Lower leg skin (tissue), 4 donors: ENCODE results near the gene ZBED3. TPM values are rescaled to one million over a fixed set of nuclear protein-coding genes. Genes with fewer than 3 reads are reported as not detected.

Experiments
- DNase-seq, 2 donors: peaks; one replicate each; pipeline ENCODE4 v3.0.0-alpha.2; 2019; ENCODE audit warnings: low spot score in 2 of 2
- H3K4me3 ChIP-seq: fragments of 200-600 bp; sonication (generic); 2 replicates; pipeline ENCODE4 v1.5.1; 2017; ENCODE audit warnings: mild to moderate bottlenecking, low read depth; ENCODE audit not compliant: poor library complexity, severe bottlenecking
- CTCF ChIP-seq, 3 donors: fragments of 450-650 bp; IDR thresholded peaks; one replicate each; pipeline ENCODE4 v1.5.1; 2016; ENCODE audit warnings: antibody characterized with exemption in 3 of 3, mild to moderate bottlenecking in 3 of 3, moderate library complexity in 2 of 3
- POLR2A ChIP-seq, 2 donors: fragments of 450-650 bp; IDR thresholded peaks; one replicate each; pipeline ENCODE4 v1.6.1; 2016 to 2017; ENCODE audit warnings: antibody characterized with exemption in 2 of 2, mild to moderate bottlenecking in 1 of 2, moderate library complexity in 1 of 2
- WGBS, 2 donors: methylation state at CpG; one replicate each; pipeline ENCODE4 v1.1.5; 2018; 5-methylcytosine and 5-hydroxymethylcytosine counted together
- intact Hi-C: fragments of 100-400 bp; cut with DNase I; formaldehyde crosslinking; loops from one replicate; pipeline ENCODE4 v1.15.0; 2023; ENCODE audit warnings: low total_unique reads
- total RNA-seq, 4 donors: library from RNA; depleted of rRNA; stranded (reverse); fragments of >200 nt; gene quantifications; one replicate each; pipeline ENCODE4 v1.1.0, GENCODE V29; 2016

The ZBED3 gene
- total RNA-seq, 4 donors from 2014 or later = 1.1 to 5.6 (median 3.6) TPM

- WGBS, 2 donors = 80 to 87% methylated on average over 2 of the region's 2 CpGs
- intact Hi-C loops = loop anchor here (10.0 kb wide), 1 partner anchor 421 kb away; the partner anchor contains the start of gene WDR41
- no peak for DNase-seq
Observed at GRCh38 chr5:77073667-77074066, 13.4 kb downstream of the ZBED3 start.

GRCh38 chr5:77066823-77067442 is 20.2 kb downstream of the ZBED3 start:
- no peak for TF ChIP-seq POLR2A (IDR thresholded peaks at IDR 0.05)
- no peak for TF ChIP-seq CTCF (IDR thresholded peaks at IDR 0.05)
- 63 to 71% methylated on average over 1 of the region's 1 CpG for WGBS, 2 donors
- intact Hi-C loops = loop anchor here (10.0 kb wide), 1 partner anchor 1228 kb away; the partner anchor contains the start of gene AP3B1
- H3K4me3 ChIP-seq = no peak overlapping the region
- no peak for DNase-seq

More at GRCh38 chr5:77073667-77074066, 13.4 kb downstream of the ZBED3 start:
- TF ChIP-seq CTCF (IDR thresholded peaks at IDR 0.05) (no peak), POLR2A (IDR thresholded peaks at IDR 0.05) (no peak)
- H3K4me3 ChIP-seq = no peak overlapping the region

- DNase-seq = no peak
- intact Hi-C loops = loop anchor here (10.0 kb wide), 1 partner anchor 1229 kb away; the partner anchor contains the start of gene AP3B1
- WGBS, 2 donors = 91 to 97% methylated on average over 1 of the region's 1 CpG
- TF ChIP-seq POLR2A (IDR thresholded peaks at IDR 0.05) = no peak
- TF ChIP-seq CTCF (IDR thresholded peaks at IDR 0.05) = no peak
- H3K4me3 ChIP-seq = no peak overlapping the region
Observed at GRCh38 chr5:77066184-77066583, 20.9 kb downstream of the ZBED3 start.

- no peak overlapping the region for H3K4me3 ChIP-seq
- 89% methylated on average over 3 of the region's 3 CpGs for WGBS, 2 donors
- intact Hi-C loops = loop anchor here (10.0 kb wide), 1 partner anchor 1230 kb away; the partner anchor contains the start of gene AP3B1
- TF ChIP-seq CTCF (IDR thresholded peaks at IDR 0.05) (no peak), POLR2A (IDR thresholded peaks at IDR 0.05) (no peak)
- DNase-seq = no peak
Observed at GRCh38 chr5:77065256-77065655, 21.8 kb downstream of the ZBED3 start.

- intact Hi-C loops = loop anchor here (10.0 kb wide), 1 partner anchor 1231 kb away; the partner anchor contains the start of gene AP3B1
- 67 to 85% methylated on average over 3 of the region's 3 CpGs for WGBS, 2 donors
Observed at GRCh38 chr5:77064040-77064439, 23.0 kb downstream of the ZBED3 start.

More at GRCh38 chr5:77064040-77064439, 23.0 kb downstream of the ZBED3 start:
- H3K4me3 ChIP-seq = no peak overlapping the region
- no peak for DNase-seq
- TF ChIP-seq POLR2A (IDR thresholded peaks at IDR 0.05) = no peak
- no peak for TF ChIP-seq CTCF (IDR thresholded peaks at IDR 0.05)
